IMR-90 (cell line): Measurements from ENCODE around the gene CDR2. TPM values are rescaled to one million over a fixed set of nuclear protein-coding genes. Genes with fewer than 3 reads are reported as not detected.

ENCODE experiments used
- ATAC-seq: fragments of 200-7000 bp; cut with Tn5 transposase; 2 replicates; pipeline ENCODE4 v1.9.1; 2020; ENCODE audit warnings: low read depth, mild to moderate bottlenecking, moderate library complexity
- BruUV-seq: library from RNA; stranded (reverse); fragments of 400-500 nt; replicated peaks from 2 replicates; lab custom pipeline; 2021; lab: Mats Ljungman, UMichigan
- CTCF ChIA-PET: fragments of 300-600 bp; formaldehyde crosslinking; extraction: SDS; loops from one replicate; lab custom pipeline; 2021; ENCODE audit warnings: antibody characterized with exemption; lab: Yijun Ruan, JAX
- POLR2A ChIA-PET: fragments of 300-600 bp; sonication (Branson Sonifier 250); formaldehyde crosslinking; loops from one replicate; lab custom pipeline; 2022; ENCODE audit warnings: antibody characterized with exemption; ENCODE audit not compliant: unreplicated experiment; lab: Charles Lee
- DNase-seq: peaks from one replicate; pipeline ENCODE4 v3.0.0; 2013
- H2AFZ ChIP-seq: replicated peaks from 2 replicates; pipeline ENCODE3; 2013; ENCODE audit warnings: low read length, mild to moderate bottlenecking; ENCODE audit not compliant: poor library complexity
- H2AK5ac ChIP-seq: 2 replicates; pipeline ENCODE4 v1.6.1; 2013; ENCODE audit warnings: low read depth, low read length, inconsistent platforms
- H2AK9ac ChIP-seq: replicated peaks from 2 replicates; pipeline ENCODE3; 2013; ENCODE audit warnings: mild to moderate bottlenecking, low read depth, low read length, moderate library complexity; ENCODE audit not compliant: poor library complexity
- H2BK120ac ChIP-seq: 2 replicates; pipeline ENCODE4 v1.6.1; 2013; ENCODE audit warnings: low read depth, low read length, inconsistent platforms
- H2BK15ac ChIP-seq: 3 replicates; pipeline ENCODE4 v1.6.1; 2013; ENCODE audit warnings: low read depth, low read length, inconsistent platforms
- H2BK20ac ChIP-seq: 2 replicates; pipeline ENCODE4 v1.6.1; 2013; ENCODE audit warnings: low read depth, mild to moderate bottlenecking, inconsistent platforms, low read length, moderate library complexity
- H2BK5ac ChIP-seq: 2 replicates; pipeline ENCODE4 v1.6.1; 2013; ENCODE audit warnings: mild to moderate bottlenecking, low read depth, low read length, inconsistent platforms; ENCODE audit not compliant: poor library complexity, severe bottlenecking
- H3K14ac ChIP-seq: replicated peaks from 2 replicates; pipeline ENCODE4 v1.6.1; 2013; ENCODE audit warnings: low read depth, low read length, inconsistent platforms
- H3K18ac ChIP-seq: 2 replicates; pipeline ENCODE4 v1.6.1; 2013; ENCODE audit warnings: low read depth, low read length, control low read depth
- H3K23ac ChIP-seq: 2 replicates; pipeline ENCODE4 v1.6.1; 2013; ENCODE audit warnings: low read depth, low read length, inconsistent platforms
- H3K27ac ChIP-seq: 2 replicates; pipeline ENCODE4 v1.5.1; 2013; ENCODE audit warnings: mild to moderate bottlenecking, control low read depth, low read length; ENCODE audit not compliant: insufficient read depth
- H3K27me3 ChIP-seq: 2 replicates; pipeline ENCODE4 v1.6.1; 2013; ENCODE audit warnings: low read length; ENCODE audit not compliant: control insufficient read depth, insufficient read depth
- H3K36me3 ChIP-seq: 2 replicates; pipeline ENCODE4 v1.6.1; 2013; ENCODE audit warnings: low read length, mixed read lengths; ENCODE audit not compliant: control insufficient read depth, insufficient read depth
- H3K4ac ChIP-seq: 2 replicates; pipeline ENCODE4 v1.6.1; 2013; ENCODE audit warnings: low read depth, low read length, inconsistent platforms
- H3K4me1 ChIP-seq: 2 replicates; pipeline ENCODE4 v1.6.1; 2013; ENCODE audit warnings: low read length, mixed read lengths; ENCODE audit not compliant: control insufficient read depth, insufficient read depth
- H3K4me2 ChIP-seq: 2 replicates; pipeline ENCODE4 v1.6.1; 2013; ENCODE audit warnings: low read depth, mild to moderate bottlenecking, control low read depth, low read length, moderate library complexity
- H3K4me3 ChIP-seq: 2 replicates; pipeline ENCODE4 v1.5.1; 2013; ENCODE audit warnings: low read depth, mild to moderate bottlenecking, control low read depth, low read length, moderate library complexity; ENCODE audit not compliant: insufficient read depth
- H3K56ac ChIP-seq: 2 replicates; pipeline ENCODE4 v1.6.1; 2013; ENCODE audit warnings: low read length, inconsistent platforms; ENCODE audit not compliant: insufficient read depth; ENCODE audit errors: extremely low read depth
- H3K79me1 ChIP-seq, 2 experiments: 2 replicates each; pipeline ENCODE4 v1.6.1; 2013; ENCODE audit warnings: low read length in 2 of 2, inconsistent platforms in 1 of 2, low read depth in 1 of 2
- H3K9ac ChIP-seq: 2 replicates; pipeline ENCODE4 v1.6.1; 2013; ENCODE audit warnings: low read depth, low read length, control low read depth
- H3K9me1 ChIP-seq: 2 replicates; pipeline ENCODE4 v1.6.1; 2013; ENCODE audit warnings: low read length, inconsistent platforms; ENCODE audit not compliant: insufficient read depth
- H3K9me3 ChIP-seq: 2 replicates; pipeline ENCODE4 v1.6.1; 2013; ENCODE audit warnings: low read length; ENCODE audit not compliant: control insufficient read depth, insufficient read depth
- H4K20me1 ChIP-seq: 2 replicates; pipeline ENCODE4 v1.6.1; 2013; ENCODE audit warnings: low read length, inconsistent platforms; ENCODE audit not compliant: insufficient read depth
- H4K5ac ChIP-seq: 2 replicates; pipeline ENCODE4 v1.6.1; 2013; ENCODE audit warnings: mild to moderate bottlenecking, low read depth, low read length, control low read depth
- H4K8ac ChIP-seq, 2 experiments: 2 replicates each; pipeline ENCODE4 v1.6.1; 2013; ENCODE audit warnings: low read depth in 2 of 2, low read length in 2 of 2, control low read depth in 1 of 2, inconsistent platforms in 1 of 2
- H4K91ac ChIP-seq: 2 replicates; pipeline ENCODE4 v1.6.1; 2013; ENCODE audit warnings: low read depth, low read length, inconsistent platforms; ENCODE audit not compliant: insufficient read depth
- MAFK ChIP-seq: IDR thresholded peaks from 2 replicates; pipeline ENCODE4 v1.6.1; 2012; ENCODE audit warnings: low read depth, low read length, improper control_type of control experiment
- MAZ ChIP-seq: IDR thresholded peaks from 2 replicates; pipeline ENCODE4 v1.6.1; 2012; ENCODE audit warnings: low read depth, mild to moderate bottlenecking, low read length, improper control_type of control experiment, moderate library complexity, borderline replicate concordance
- MXI1 ChIP-seq: IDR thresholded peaks from 2 replicates; pipeline ENCODE4 v1.6.1; 2012; ENCODE audit warnings: low read depth, mild to moderate bottlenecking, low read length, moderate library complexity, borderline replicate concordance
- NFE2L2 ChIP-seq: fragments of 150-350 bp; IDR thresholded peaks from 2 replicates; pipeline ENCODE4 v1.6.1; 2016; ENCODE audit warnings: low read depth, mild to moderate bottlenecking, low read length
- RFX5 ChIP-seq: IDR thresholded peaks from 2 replicates; pipeline ENCODE4 v1.8.0; 2012; ENCODE audit warnings: low read depth, mild to moderate bottlenecking, low read length, moderate library complexity
- SMC3 ChIP-seq: fragments of 150-350 bp; IDR thresholded peaks from 2 replicates; pipeline ENCODE4 v1.6.1; 2016; ENCODE audit warnings: low read depth, mild to moderate bottlenecking, antibody characterized with exemption, low read length, moderate library complexity
- WGBS, 2 experiments: methylation state at CpG; one replicate each; pipeline versions ENCODE4 v1.1.5 to v1.1.7; 2013; ENCODE audit warnings: missing lambda C conversion rate in 2 of 2; ENCODE audit not compliant: insufficient read length in 1 of 2; ENCODE audit errors: extremely low coverage in 2 of 2; 5-methylcytosine and 5-hydroxymethylcytosine counted together
- dilution Hi-C: fragments of 300-500 bp; cut with HindIII; formaldehyde crosslinking; loops from one replicate; pipeline ENCODE4 v1.14.3; 2018; ENCODE audit warnings: low sequenced_read_pairs; ENCODE audit not compliant: unreplicated experiment
- in situ Hi-C: fragments of 300-500 bp; cut with MboI; formaldehyde crosslinking; loops from 3 replicates; pipeline ENCODE4 v1.14.3; 2019; ENCODE audit warnings: low sequenced_read_pairs, inconsistent platforms, mixed read lengths
- intact Hi-C: fragments of 100-400 bp; cut with micrococcal nuclease; formaldehyde crosslinking; loops from 2 replicates; pipeline ENCODE4 v1.10.0; 2022
- polyA plus RNA-seq, 3 experiments: library from polyadenylated mRNA; depleted of rRNA; stranded (reverse); fragments of >200 nt; gene quantifications; 2 replicates each; pipeline ENCODE4 v1.2.3, GENCODE V29; 2012; ENCODE audit warnings: low replicate concordance in 1 of 3
- total RNA-seq: library from RNA; depleted of rRNA; stranded (reverse); fragments of >200 nt; gene quantifications from 2 replicates; pipeline ENCODE4 v1.2.3, GENCODE V29; 2012
- TF ChIP-seq, protein P1 (sequence below): fragments of 150-350 bp; IDR thresholded peaks from 2 replicates; pipeline ENCODE4 v1.6.1; 2017; ENCODE audit warnings: mild to moderate bottlenecking, antibody characterized with exemption, low read length, low read depth

The CDR2 gene
- total and polyA plus RNA-seq, 2 of the 4 experiments (the other 2 are of a cell fraction) = 37.7 to 48.4 TPM

DNA sequence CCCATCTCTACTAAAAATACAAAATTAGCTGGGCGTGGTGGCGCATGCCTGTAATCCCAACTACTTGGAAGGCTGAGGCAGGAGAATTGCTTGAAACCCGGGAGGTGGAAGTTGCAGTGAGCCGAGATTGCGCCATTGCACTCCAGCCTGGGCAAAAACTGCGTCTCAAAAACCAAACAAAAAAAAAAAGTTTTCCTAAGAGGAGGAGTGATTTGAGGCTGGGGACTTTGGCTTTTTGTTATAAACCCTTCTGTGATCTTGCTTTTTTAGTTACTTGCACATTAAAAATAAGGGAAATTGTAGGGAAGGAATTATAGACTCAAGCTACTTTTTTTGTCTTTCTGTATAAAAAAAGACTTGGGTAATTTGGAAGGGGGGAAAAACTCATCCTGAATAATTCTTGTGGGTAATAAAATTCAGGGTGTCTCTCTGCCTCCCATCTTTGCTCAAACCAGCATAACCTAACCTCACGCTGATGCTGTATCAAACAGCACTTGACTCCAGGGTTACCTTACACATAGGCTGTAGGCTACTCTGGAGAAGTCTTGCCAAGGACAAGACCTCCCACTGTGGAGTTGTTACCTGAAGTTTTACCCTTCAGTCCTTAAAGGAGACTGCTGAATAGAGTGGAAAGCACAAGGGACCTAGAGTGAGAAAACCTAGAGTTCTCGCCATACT is 1.7 kb upstream of the CDR2 start:
- CTCF ChIA-PET = no interaction called here

More for the DNA sequence above, 1.7 kb upstream of the CDR2 start:
- 100% methylated on average over 1 of the region's 8 CpGs; no CpG with 5 or more reads in 1 of the 2 experiments for WGBS, 2 experiments
- Histone ChIP-seq H3K23ac (no peak overlapping the region), H3K4ac (peak overlapping the region; percentile 37; the same call in 1 of the 2 replicates), H3K9ac (no peak overlapping the region), H3K14ac (no peak overlapping the region), H2BK120ac (peak overlapping the region; percentile 30), H4K20me1 (peaks cover 26% of the 10 kb centered on the region), H2BK20ac (no peak overlapping the region), H2AK9ac (no peak overlapping the region), H2AK5ac (peak overlapping the region; percentile 53; the same call in 1 of the 2 replicates), H3K79me1 (peaks cover 3 to 23% of the 10 kb centered on the region in 2 experiments; a peak in 3 of 4 replicates), H4K5ac (no peak overlapping the region), H3K27me3 (no peaks in the 10 kb centered on the region), H3K4me1 (peaks cover 10% of the 10 kb centered on the region), H3K9me1 (peaks cover 5% of the 10 kb centered on the region; the same call in 1 of the 2 replicates), H2BK5ac (no peak overlapping the region), H4K8ac (no peak overlapping the region), H3K27ac (no peak overlapping the region), H2AFZ (no peak overlapping the region), H3K18ac (peak overlapping the region; percentile 31; the same call in 1 of the 2 replicates), H3K4me2 (no peak overlapping the region), H3K36me3 (peaks cover 12% of the 10 kb centered on the region), H4K91ac (peak overlapping the region; percentile 27; the same call in 1 of the 2 replicates), H3K9me3 (no peaks in the 10 kb centered on the region), H3K56ac (no peak overlapping the region), H2BK15ac (0 out of 3 replicates have a peak overlapping the region, but pooled peaks have one; percentile 73), H3K4me3 (no peak overlapping the region)
- no peak for ATAC-seq
- no peak for DNase-seq
- BruUV-seq = no TSS peak
- dilution Hi-C loops = no loop called here
- intact Hi-C loops = no loop called here
- POLR2A ChIA-PET = interaction anchor here (0.7 kb wide), 1 partner anchor 50 kb away, joined by 3 read pairs; no protein-coding TSS in a partner anchor
- TF ChIP-seq MAFK (no peak), MAZ (no peak), NFE2L2 (no peak), MXI1 (no peak), RFX5 (no peak), SMC3 (no peak)
- TF ChIP-seq, protein P1, sequence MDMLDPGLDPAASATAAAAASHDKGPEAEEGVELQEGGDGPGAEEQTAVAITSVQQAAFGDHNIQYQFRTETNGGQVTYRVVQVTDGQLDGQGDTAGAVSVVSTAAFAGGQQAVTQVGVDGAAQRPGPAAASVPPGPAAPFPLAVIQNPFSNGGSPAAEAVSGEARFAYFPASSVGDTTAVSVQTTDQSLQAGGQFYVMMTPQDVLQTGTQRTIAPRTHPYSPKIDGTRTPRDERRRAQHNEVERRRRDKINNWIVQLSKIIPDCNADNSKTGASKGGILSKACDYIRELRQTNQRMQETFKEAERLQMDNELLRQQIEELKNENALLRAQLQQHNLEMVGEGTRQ = no peak
- in situ Hi-C loops = no loop called here
